ENCODE data around the gene ANO3.

DNA sequence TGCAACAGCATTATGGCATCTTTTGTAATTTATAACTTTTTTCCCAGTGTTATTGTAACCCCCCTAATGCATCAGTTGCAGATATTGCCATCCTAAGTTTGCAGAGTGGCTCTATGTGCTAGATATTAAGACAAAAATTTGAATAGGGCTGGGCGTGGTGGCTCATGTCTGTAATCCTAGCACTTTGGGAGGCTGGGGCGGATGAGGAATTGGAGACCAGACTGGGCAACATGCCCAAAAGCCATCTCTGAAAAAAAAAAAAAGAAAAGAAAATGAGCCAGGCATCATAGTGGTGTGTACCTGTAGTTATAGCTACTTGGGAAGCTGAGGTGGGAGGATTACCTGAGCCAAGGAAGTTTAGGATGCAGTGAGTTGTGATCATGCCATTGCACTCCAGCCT, 290.3 kb downstream of the ANO3 start:
- TF ChIP-seq ZNF274 (IDR thresholded peaks at IDR 0.05; ENCODE audit: low read depth, low read length) = no peak
- TF ChIP-seq SUZ12 (IDR thresholded peaks at IDR 0.05; ENCODE audit: extremely low read depth, insufficient read depth, insufficient read length) = no peak

Data from NT2/D1 (cell line).